ENCODE measurements around the gene CSPG4.
"Not testable (repeated sequence)": the region's sequence is repeated elsewhere in the genome, so short reads cannot be mapped to it uniquely, and the experiment has no call there.

Gene CSPG4

GRCh38 chr15:75745305-75745704, 32.7 kb upstream of the CSPG4 start:
- TF ChIP-seq CTCF (IDR thresholded peaks at IDR 0.05) = no peak
- no peak for DNase-seq (ENCODE audit: low spot score)
- Histone ChIP-seq H3K4me3 (no peak overlapping the region), H3K27ac (no peak overlapping the region)

- not testable (repeated sequence) for DNase-seq (ENCODE audit: low spot score); H3K27ac ChIP-seq; H3K4me3 ChIP-seq
Observed at GRCh38 chr15:75742346-75742745, 29.7 kb upstream of the CSPG4 start.

- Histone ChIP-seq H3K27ac (no peak overlapping the region), H3K4me3 (no peak overlapping the region)
- no peak for TF ChIP-seq CTCF (IDR thresholded peaks at IDR 0.05)
- no peak for DNase-seq (ENCODE audit: low spot score)
Observed at GRCh38 chr15:75739791-75740190, 27.1 kb upstream of the CSPG4 start.

GRCh38 chr15:75738647-75739325, 26.1 kb upstream of the CSPG4 start:
- Histone ChIP-seq H3K4me3 (peak overlapping the region; percentile 96), H3K27ac (peak overlapping the region; percentile 45 to 79)
- peak; percentile 95 for DNase-seq (ENCODE audit: low spot score)
- no peak for TF ChIP-seq CTCF (IDR thresholded peaks at IDR 0.05)

- peak overlapping the region; percentile 96 for H3K4me3 ChIP-seq
- H3K27ac ChIP-seq = peak overlapping the region; percentile 45 to 79
- TF ChIP-seq CTCF (IDR thresholded peaks at IDR 0.05) = no peak
- DNase-seq (ENCODE audit: low spot score) = no peak
Observed at GRCh38 chr15:75738014-75738646, 25.5 kb upstream of the CSPG4 start.

GRCh38 chr15:75737116-75738013, 24.7 kb upstream of the CSPG4 start:
- DNase-seq (ENCODE audit: low spot score) = not testable (repeated sequence)
- Histone ChIP-seq H3K27ac (peak overlapping the region in 1 of 2 donors; percentile 79), H3K4me3 (peak overlapping the region; percentile 96)

GRCh38 chr15:75736256-75736655, 23.6 kb upstream of the CSPG4 start:
- H3K4me3 ChIP-seq = no peak overlapping the region
- TF ChIP-seq CTCF (IDR thresholded peaks at IDR 0.05) = no peak
- H3K27ac ChIP-seq = no peak overlapping the region
- no peak for DNase-seq (ENCODE audit: low spot score)

GRCh38 chr15:75734861-75735760, 22.5 kb upstream of the CSPG4 start:
- DNase-seq (ENCODE audit: low spot score) = peak; percentile 58
- peak overlapping the region in 1 of 2 donors; percentile 32 for H3K27ac ChIP-seq
- H3K4me3 ChIP-seq = not testable (repeated sequence)

Data from coronary artery (tissue), 2 donors.